ENCODE measurements around the gene NOL7. TPM values are rescaled to one million over a fixed set of nuclear protein-coding genes. Genes with fewer than 3 reads are reported as not detected.

NOL7 gene
- total RNA-seq, 4 donors from 2014 or later, result 62.9 to 133 (median 101) TPM

DNA sequence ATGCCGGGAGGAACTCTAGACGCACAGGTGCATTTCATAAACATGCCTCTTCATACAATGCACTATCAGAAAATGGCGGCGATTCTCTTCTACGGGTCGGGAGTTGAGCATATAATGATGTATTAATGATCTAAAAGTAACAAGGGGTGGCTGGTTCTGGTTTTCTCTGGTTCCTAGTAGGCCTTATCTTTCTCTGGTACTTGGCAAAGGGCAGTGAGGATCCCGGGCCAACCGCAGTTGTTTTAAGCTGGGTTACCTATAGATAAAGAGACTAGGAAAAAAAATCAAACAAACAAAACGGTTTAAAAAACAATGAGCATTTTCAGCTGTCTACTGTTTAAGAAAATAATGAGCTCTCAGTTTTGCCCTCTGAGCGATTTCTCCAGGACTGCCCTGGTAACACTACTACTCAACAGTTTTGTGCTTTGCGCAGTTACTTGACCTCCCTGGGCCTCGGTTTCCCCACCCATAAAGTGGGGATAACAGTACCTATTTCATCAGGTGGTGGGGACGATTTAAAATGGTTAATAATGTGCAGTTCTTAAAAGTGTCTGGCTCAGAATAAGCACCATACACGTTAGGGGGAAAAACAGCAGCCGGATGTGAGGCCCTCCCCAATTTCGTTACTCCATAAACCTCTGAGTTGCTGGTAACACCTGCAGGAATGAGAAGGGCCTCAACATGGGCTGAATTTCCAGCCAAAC, 42.0 kb upstream of the NOL7 start:
- H3K27me3 ChIP-seq, result no peaks in the 10 kb centered on the region
- H3K4me1 ChIP-seq, result peaks cover 6 to 11% of the 10 kb centered on the region in 2 donors
- intact Hi-C loops (cut with DNase I), result loop anchor here (5.0 kb wide), 1 partner anchor 34 kb away; no protein-coding TSS in a partner anchor
- no peak for DNase-seq
- no peak for TF ChIP-seq POLR2A (IDR thresholded peaks at IDR 0.05)
- TF ChIP-seq, protein P1, sequence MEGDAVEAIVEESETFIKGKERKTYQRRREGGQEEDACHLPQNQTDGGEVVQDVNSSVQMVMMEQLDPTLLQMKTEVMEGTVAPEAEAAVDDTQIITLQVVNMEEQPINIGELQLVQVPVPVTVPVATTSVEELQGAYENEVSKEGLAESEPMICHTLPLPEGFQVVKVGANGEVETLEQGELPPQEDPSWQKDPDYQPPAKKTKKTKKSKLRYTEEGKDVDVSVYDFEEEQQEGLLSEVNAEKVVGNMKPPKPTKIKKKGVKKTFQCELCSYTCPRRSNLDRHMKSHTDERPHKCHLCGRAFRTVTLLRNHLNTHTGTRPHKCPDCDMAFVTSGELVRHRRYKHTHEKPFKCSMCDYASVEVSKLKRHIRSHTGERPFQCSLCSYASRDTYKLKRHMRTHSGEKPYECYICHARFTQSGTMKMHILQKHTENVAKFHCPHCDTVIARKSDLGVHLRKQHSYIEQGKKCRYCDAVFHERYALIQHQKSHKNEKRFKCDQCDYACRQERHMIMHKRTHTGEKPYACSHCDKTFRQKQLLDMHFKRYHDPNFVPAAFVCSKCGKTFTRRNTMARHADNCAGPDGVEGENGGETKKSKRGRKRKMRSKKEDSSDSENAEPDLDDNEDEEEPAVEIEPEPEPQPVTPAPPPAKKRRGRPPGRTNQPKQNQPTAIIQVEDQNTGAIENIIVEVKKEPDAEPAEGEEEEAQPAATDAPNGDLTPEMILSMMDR (IDR thresholded peaks at IDR 0.05), result no peak
- no peak overlapping the region for H3K4me3 ChIP-seq (replicated peaks in 1 of 3)
- H3K9me3 ChIP-seq, result no peaks in the 10 kb centered on the region
- WGBS, 2 donors, result 86 to 90% methylated on average over 16 of the region's 16 CpGs
- peak overlapping the region; percentile 97 to 98 (median 97) for H3K27ac ChIP-seq
- H3K36me3 ChIP-seq, result no peaks in the 10 kb centered on the region

DNA sequence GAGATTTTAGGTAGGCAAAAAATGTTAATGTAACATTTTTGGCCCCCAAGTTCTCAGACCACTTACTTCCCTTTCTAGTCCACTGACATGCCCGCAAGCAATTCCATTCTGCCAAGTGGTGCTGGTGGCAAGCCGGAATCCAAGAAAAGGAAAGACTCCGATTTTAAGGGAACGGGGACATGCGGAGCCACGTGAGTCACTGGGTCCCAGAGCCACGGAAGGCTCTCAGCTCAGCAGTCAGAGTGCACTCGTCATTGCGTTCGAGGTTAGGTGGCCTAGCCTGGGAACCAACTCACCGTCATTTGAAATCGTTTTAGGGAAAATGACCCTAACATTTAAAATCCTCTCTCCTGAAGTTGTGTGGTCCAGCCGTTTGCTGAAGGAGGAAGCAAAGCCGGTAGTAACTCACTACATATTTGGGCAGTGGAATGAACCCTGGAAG, 41.4 kb upstream of the NOL7 start:
- Histone ChIP-seq H3K4me1 (peaks cover 6 to 11% of the 10 kb centered on the region in 2 donors), H3K4me3 (replicated peaks in 1 of 3) (peak overlapping the region in 2 of 3 donors; percentile 13 to 85), H3K9me3 (no peaks in the 10 kb centered on the region), H3K36me3 (no peaks in the 10 kb centered on the region), H3K27me3 (no peaks in the 10 kb centered on the region), H3K27ac (peak overlapping the region; percentile 97 to 98 (median 97))
- peak; percentile 47 to 53 for DNase-seq
- intact Hi-C loops (cut with DNase I), result loop anchor here (5.0 kb wide), 1 partner anchor 34 kb away; no protein-coding TSS in a partner anchor
- WGBS, 2 donors, result 4% methylated on average over 14 of the region's 14 CpGs
- no peak for TF ChIP-seq POLR2A (IDR thresholded peaks at IDR 0.05)
- TF ChIP-seq, protein P1 (IDR thresholded peaks at IDR 0.05), result no peak

DNA sequence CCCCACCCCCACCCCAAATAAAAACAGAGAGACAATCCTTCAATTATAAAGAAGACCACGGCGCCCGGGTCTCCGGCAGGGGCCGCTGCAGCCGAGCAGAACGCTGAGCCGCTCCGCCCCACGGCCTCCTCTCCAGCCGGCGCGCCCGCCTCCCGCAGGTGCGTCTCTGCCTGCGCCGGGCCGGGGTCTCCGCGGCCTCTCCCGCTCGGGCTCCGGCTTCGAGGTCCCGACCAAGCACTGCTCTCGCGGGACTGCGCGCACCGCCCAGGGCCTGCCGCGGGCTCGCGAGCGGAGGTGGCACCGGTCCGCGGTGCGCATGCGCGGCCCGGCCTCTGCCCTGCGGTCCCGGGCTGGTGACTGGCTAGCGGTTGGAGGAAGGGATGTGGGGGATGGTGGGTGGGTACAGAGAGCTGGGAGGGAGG, 41.0 kb upstream of the NOL7 start:
- H3K4me3 ChIP-seq (replicated peaks in 1 of 3), result peak overlapping the region in 2 of 3 donors; percentile 71 to 85
- H3K36me3 ChIP-seq, result no peaks in the 10 kb centered on the region
- TF ChIP-seq POLR2A (IDR thresholded peaks at IDR 0.05), result peak; percentile 24 to 83
- TF ChIP-seq, protein P1 (IDR thresholded peaks at IDR 0.05), result peak in 4 of 6 experiments; percentile 38 to 64 (median 52)
- intact Hi-C loops (cut with DNase I), result loop anchor here (5.0 kb wide), 1 partner anchor 33 kb away; no protein-coding TSS in a partner anchor
- no peaks in the 10 kb centered on the region for H3K9me3 ChIP-seq
- no peaks in the 10 kb centered on the region for H3K27me3 ChIP-seq
- H3K27ac ChIP-seq, result peak overlapping the region; percentile 97 to 98 (median 97)
- WGBS, 2 donors, result 0 to 1% methylated on average over 1 to 35 of the region's 46 CpGs
- peaks cover 6 to 11% of the 10 kb centered on the region in 2 donors for H3K4me1 ChIP-seq
- DNase-seq, result peak; percentile 95 to 96

DNA sequence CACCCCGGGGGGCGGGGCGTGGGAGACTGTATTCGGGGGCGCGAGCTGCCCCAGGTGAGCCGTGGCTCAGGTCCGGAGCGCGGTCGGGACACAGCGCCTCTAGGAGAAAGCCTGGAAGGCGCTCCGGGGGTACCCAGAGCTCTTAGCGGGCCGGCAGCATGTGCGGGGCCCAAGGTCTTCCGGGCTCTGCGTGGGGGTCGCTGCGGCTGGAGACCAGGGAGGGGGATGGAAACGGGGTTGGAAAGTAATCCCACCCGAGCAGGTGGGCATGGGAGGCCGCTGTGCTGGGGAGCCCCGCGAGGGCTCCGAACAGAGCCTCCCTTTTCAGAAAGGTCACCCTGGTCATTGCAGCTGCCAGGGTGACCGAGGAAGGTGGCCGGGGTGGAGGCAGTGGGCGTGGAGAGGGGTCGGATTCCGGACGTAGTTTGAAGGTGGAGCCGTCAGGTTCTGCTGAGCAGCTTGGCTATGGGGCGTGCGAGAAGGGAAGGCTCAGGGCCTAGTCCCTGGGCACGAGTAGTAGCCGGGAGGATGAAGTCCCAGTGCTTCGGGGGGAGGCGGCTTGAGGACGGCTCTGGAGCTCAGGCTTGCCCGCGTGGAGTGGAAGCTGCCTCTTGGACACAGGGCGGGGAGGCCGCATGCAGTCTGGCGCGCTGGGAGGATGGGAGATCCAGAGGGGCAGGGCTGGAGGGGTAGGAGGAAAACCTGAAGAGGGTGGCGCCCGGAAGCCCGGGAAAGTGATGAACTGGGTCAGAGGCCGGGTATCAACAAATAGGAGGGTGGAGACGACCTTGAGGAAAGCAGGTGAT, 40.4 kb upstream of the NOL7 start, which contains the start of gene SIRT5:
Gene SIRT5, plus strand, starts transcription at position 31 of the 806 bp plus-strand sequence. CDS start 9,510 bp downstream, outside the sequence.
- TF ChIP-seq, protein P1 (IDR thresholded peaks at IDR 0.05), result peak in 2 of 6 experiments; percentile 54 to 71
- TF ChIP-seq POLR2A (IDR thresholded peaks at IDR 0.05), result peak; percentile 68 to 85
- Histone ChIP-seq H3K4me1 (peaks cover 6 to 11% of the 10 kb centered on the region in 2 donors), H3K36me3 (no peaks in the 10 kb centered on the region), H3K4me3 (replicated peaks in 1 of 3) (peak within 1 kb of the TSS; percentile 60 to 85 (median 71)), H3K27ac (peak within 1 kb of the TSS; percentile 97 to 98 (median 97)), H3K27me3 (no peaks in the 10 kb centered on the region), H3K9me3 (no peaks in the 10 kb centered on the region)
- intact Hi-C loops (cut with DNase I), result loop anchor here (5.0 kb wide), 1 partner anchor 33 kb away; no protein-coding TSS in a partner anchor
- 0% methylated on average over 34 to 38 of the region's 52 CpGs for WGBS, 2 donors
- peak; percentile 84 to 85 for DNase-seq
